Brain microvascular endothelial cell (primary cell): ENCODE results near the gene NDUFC2.

ENCODE experiments used
- DNase-seq: peaks from one replicate; pipeline ENCODE4 v3.0.0-alpha.2; 2020
- H3K27ac ChIP-seq: fragments of 250-450 bp; sonication (Bioruptor Pico); 2 replicates; pipeline ENCODE4 v1.5.1; 2020; ENCODE audit warnings: mild to moderate bottlenecking, moderate library complexity
- H3K27me3 ChIP-seq: fragments of 250-450 bp; sonication (Bioruptor Pico); replicated peaks from 2 replicates; pipeline ENCODE4 v1.5.1; 2020; ENCODE audit warnings: mild to moderate bottlenecking
- H3K36me3 ChIP-seq: fragments of 250-450 bp; sonication (Bioruptor Pico); replicated peaks from 2 replicates; pipeline ENCODE4 v1.5.1; 2020; ENCODE audit warnings: mild to moderate bottlenecking
- H3K4me3 ChIP-seq: 2 replicates; pipeline ENCODE4 v1.5.1; 2011; ENCODE audit warnings: low read depth, mild to moderate bottlenecking, control low read depth, low read length, moderate library complexity
- CTCF ChIP-seq: IDR thresholded peaks from 2 replicates; pipeline ENCODE4 v1.5.1; 2011; ENCODE audit warnings: low read depth, mild to moderate bottlenecking, moderate library complexity, low read length, control low read depth, inconsistent platforms; ENCODE audit errors: missing control alignments
- in situ Hi-C: cut with HindIII; loops from 2 replicates; pipeline ENCODE4 v1.10.0; 2017; ENCODE audit warnings: low sequenced_read_pairs, low pct_ligation_motif_present

NDUFC2 gene

GRCh38 chr11:78020246-78020645 is 59.4 kb downstream of the NDUFC2 start:
- H3K27me3 ChIP-seq: no peaks in the 10 kb centered on the region
- H3K4me3 ChIP-seq: no peak overlapping the region
- no peak for DNase-seq
- H3K36me3 ChIP-seq: no peaks in the 10 kb centered on the region
- no peak overlapping the region for H3K27ac ChIP-seq
- TF ChIP-seq CTCF: no peak
- in situ Hi-C loops: no loop called here

- in situ Hi-C loops: no loop called here
- DNase-seq: no peak
- no peaks in the 10 kb centered on the region for H3K27me3 ChIP-seq
- H3K36me3 ChIP-seq: no peaks in the 10 kb centered on the region
- H3K4me3 ChIP-seq: no peak overlapping the region
- H3K27ac ChIP-seq: no peak overlapping the region
- TF ChIP-seq CTCF: no peak
Measured at GRCh38 chr11:78019808-78020207, 59.9 kb downstream of the NDUFC2 start.
